ENCODE data around the gene EPC1.
"Not testable (repeated sequence)": the region's sequence is repeated elsewhere in the genome, so short reads cannot be mapped to it uniquely, and the experiment has no call there.

EPC1 gene

DNA sequence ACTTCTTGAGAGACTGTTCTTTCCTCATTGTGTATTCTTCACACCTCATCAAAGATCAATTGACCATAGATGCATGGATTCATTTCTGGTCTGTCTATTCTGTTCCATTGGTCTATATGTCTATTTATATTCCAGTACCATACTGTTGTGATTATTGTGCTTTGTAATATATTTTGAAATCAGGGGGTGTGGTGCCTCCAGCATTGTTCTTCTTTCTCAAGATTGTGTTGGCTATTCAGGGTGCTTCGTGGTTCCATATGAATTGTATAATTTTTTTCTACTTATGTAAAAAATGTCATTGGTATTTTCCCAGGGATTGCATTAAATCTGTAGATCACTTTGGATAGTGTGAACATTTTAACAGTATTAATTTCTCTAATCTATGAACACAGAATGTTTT is 106.5 kb downstream of the EPC1 start:
- Histone ChIP-seq H3K36me3 (ENCODE audit: control insufficient read depth, insufficient read depth, low read length) (no peaks in the 10 kb centered on the region), H3K4me1 (no peaks in the 10 kb centered on the region), H3K27ac (no peak overlapping the region), H3K9me3 (ENCODE audit: control insufficient read depth, low read length) (no peaks in the 10 kb centered on the region), H3K79me2 (no peaks in the 10 kb centered on the region), H3K4me2 (ENCODE audit: low read length) (no peak overlapping the region), H3K4me3 (ENCODE audit: low read depth, low read length) (no peak overlapping the region), H2AFZ (no peak overlapping the region), H3K27me3 (ENCODE audit: control insufficient read depth, insufficient read depth, low read length) (no peaks in the 10 kb centered on the region), H3K9ac (no peak overlapping the region)
- TF ChIP-seq, protein P1, sequence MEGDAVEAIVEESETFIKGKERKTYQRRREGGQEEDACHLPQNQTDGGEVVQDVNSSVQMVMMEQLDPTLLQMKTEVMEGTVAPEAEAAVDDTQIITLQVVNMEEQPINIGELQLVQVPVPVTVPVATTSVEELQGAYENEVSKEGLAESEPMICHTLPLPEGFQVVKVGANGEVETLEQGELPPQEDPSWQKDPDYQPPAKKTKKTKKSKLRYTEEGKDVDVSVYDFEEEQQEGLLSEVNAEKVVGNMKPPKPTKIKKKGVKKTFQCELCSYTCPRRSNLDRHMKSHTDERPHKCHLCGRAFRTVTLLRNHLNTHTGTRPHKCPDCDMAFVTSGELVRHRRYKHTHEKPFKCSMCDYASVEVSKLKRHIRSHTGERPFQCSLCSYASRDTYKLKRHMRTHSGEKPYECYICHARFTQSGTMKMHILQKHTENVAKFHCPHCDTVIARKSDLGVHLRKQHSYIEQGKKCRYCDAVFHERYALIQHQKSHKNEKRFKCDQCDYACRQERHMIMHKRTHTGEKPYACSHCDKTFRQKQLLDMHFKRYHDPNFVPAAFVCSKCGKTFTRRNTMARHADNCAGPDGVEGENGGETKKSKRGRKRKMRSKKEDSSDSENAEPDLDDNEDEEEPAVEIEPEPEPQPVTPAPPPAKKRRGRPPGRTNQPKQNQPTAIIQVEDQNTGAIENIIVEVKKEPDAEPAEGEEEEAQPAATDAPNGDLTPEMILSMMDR (IDR thresholded peaks at IDR 0.05), result no peak

DNA sequence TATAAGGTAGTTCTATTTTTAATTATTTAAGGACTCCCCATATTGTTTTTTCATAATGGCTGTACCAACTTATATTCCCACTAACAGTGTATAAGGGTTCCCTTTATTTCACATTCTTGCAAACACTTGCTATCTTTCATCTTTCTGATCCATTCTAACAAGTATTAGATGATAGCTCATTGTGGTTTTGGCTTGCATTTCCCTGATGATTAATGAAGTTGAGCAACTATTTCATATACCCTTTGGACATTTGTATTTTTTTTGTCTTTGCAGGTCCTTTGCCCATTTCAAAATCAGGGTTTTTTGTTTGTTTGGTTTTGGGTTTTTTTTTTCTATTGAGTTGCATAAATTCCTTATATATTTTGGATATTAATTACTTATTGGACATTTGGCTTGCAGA is 107.2 kb downstream of the EPC1 start:
- Histone ChIP-seq H3K27ac (no peak overlapping the region), H3K4me2 (ENCODE audit: low read length) (no peak overlapping the region)
- TF ChIP-seq, protein P1 (IDR thresholded peaks at IDR 0.05), result no peak

DNA sequence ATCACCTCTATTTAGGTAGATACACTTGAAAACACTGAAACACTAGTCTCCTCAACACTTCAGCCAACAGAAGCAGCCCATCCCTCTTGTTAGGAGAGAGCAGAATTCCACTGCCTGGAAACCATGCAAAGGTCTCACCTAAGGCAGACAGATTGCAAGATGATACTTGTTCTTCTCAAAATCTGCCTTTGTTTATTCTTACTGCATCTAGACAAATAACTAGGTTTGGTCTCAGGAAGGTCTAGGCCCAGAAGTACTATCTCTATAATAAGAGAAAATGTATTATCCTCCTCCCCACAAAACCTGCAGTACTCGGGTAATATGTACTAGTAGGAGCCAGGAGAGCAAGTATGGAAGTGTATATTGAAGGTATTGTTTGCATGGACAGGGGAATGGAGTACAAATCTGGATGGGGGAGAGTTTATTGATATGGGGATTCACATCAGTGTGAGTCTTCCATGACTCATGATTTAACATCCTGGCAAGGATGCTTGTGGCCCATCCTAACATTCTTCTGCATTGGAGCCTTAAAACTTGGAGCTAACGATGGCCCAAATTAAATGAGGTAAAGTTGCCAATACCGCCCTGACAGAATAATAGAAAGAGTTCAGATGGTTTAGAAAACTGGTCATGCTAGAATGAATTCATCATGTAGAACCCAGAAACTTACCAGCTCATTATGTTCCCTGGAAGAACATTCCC is 109.2 kb downstream of the EPC1 start:
- Histone ChIP-seq H3K27me3 (ENCODE audit: control insufficient read depth, insufficient read depth, low read length) (no peaks in the 10 kb centered on the region), H3K4me1 (no peaks in the 10 kb centered on the region), H3K4me2 (ENCODE audit: low read length) (no peak overlapping the region), H3K9me3 (ENCODE audit: control insufficient read depth, low read length) (no peaks in the 10 kb centered on the region), H3K36me3 (ENCODE audit: control insufficient read depth, insufficient read depth, low read length) (no peaks in the 10 kb centered on the region), H3K27ac (no peak overlapping the region), H3K9ac (no peak overlapping the region), H3K79me2 (no peaks in the 10 kb centered on the region), H3K4me3 (ENCODE audit: low read depth, low read length) (no peak overlapping the region), H2AFZ (no peak overlapping the region)
- TF ChIP-seq, protein P1 (IDR thresholded peaks at IDR 0.05), result no peak

More for the DNA sequence above, 107.2 kb downstream of the EPC1 start:
- H3K9ac ChIP-seq, result no peak overlapping the region
- no peaks in the 10 kb centered on the region for H3K36me3 ChIP-seq (ENCODE audit: control insufficient read depth, insufficient read depth, low read length)
- H3K79me2 ChIP-seq, result no peaks in the 10 kb centered on the region
- no peaks in the 10 kb centered on the region for H3K9me3 ChIP-seq (ENCODE audit: control insufficient read depth, low read length)
- no peaks in the 10 kb centered on the region for H3K4me1 ChIP-seq
- no peak overlapping the region for H3K4me3 ChIP-seq (ENCODE audit: low read depth, low read length)
- no peak overlapping the region for H2AFZ ChIP-seq
- H3K27me3 ChIP-seq (ENCODE audit: control insufficient read depth, insufficient read depth, low read length), result no peaks in the 10 kb centered on the region

DNA sequence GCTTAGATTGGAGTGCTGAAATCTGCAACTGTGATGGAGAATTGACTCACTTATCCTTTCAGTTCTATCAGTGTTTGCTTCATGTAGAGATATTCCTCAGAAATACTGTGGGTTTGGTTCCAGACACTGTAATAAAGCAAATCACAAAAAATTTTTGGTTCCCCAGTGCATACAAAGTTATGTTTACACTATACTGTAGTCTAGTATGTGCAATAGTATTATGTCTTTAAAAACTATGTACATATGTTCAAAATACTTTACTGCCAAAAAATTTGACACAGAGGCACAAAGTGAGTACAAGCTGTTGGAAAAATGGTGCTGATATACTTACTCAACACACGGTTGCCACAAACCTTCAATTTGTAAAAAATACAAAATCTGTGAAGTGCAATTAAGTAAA is 112.5 kb downstream of the EPC1 start:
- no peaks in the 10 kb centered on the region for H3K36me3 ChIP-seq (ENCODE audit: control insufficient read depth, insufficient read depth, low read length)
- no peak overlapping the region for H2AFZ ChIP-seq
- H3K27ac ChIP-seq, result no peak overlapping the region
- H3K27me3 ChIP-seq (ENCODE audit: control insufficient read depth, insufficient read depth, low read length), result no peaks in the 10 kb centered on the region
- no peak overlapping the region for H3K4me2 ChIP-seq (ENCODE audit: low read length)
- H3K4me1 ChIP-seq, result no peaks in the 10 kb centered on the region
- H3K9ac ChIP-seq, result no peak overlapping the region
- TF ChIP-seq, protein P1 (IDR thresholded peaks at IDR 0.05), result no peak
- no peaks in the 10 kb centered on the region for H3K9me3 ChIP-seq (ENCODE audit: control insufficient read depth, low read length)
- H3K79me2 ChIP-seq, result no peaks in the 10 kb centered on the region
- no peak overlapping the region for H3K4me3 ChIP-seq (ENCODE audit: low read depth, low read length)

DNA sequence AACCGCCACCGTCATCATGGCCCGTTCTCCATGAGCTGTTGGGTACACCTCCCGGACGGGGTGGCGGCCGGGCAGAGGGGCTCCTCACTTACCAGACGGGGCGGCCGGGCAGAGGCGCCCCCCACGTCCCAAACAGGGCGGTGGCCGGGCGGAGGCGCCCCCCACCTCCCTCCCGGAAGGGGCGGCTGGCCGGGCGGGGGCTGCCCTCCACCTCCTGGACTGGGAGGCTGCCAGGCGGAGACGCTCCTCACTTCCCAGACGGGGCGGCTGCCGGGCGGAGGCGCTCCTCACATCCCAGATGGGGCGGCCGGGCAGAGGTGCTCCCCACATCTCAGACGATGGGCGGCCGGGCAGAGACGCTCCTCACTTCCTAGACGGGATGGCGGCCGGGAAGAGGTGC is 113.6 kb downstream of the EPC1 start:
- not testable (repeated sequence) for H3K79me2 ChIP-seq; H3K4me3 ChIP-seq (ENCODE audit: low read depth, low read length); H2AFZ ChIP-seq; H3K9me3 ChIP-seq (ENCODE audit: control insufficient read depth, low read length); H3K4me2 ChIP-seq (ENCODE audit: low read length); H3K4me1 ChIP-seq; H3K27ac ChIP-seq; H3K9ac ChIP-seq; H3K27me3 ChIP-seq (ENCODE audit: control insufficient read depth, insufficient read depth, low read length); H3K36me3 ChIP-seq (ENCODE audit: control insufficient read depth, insufficient read depth, low read length)

All from parathyroid adenoma (tissue), 2 donors.